ENCODE measurements around the gene IGHMBP2.

DNA sequence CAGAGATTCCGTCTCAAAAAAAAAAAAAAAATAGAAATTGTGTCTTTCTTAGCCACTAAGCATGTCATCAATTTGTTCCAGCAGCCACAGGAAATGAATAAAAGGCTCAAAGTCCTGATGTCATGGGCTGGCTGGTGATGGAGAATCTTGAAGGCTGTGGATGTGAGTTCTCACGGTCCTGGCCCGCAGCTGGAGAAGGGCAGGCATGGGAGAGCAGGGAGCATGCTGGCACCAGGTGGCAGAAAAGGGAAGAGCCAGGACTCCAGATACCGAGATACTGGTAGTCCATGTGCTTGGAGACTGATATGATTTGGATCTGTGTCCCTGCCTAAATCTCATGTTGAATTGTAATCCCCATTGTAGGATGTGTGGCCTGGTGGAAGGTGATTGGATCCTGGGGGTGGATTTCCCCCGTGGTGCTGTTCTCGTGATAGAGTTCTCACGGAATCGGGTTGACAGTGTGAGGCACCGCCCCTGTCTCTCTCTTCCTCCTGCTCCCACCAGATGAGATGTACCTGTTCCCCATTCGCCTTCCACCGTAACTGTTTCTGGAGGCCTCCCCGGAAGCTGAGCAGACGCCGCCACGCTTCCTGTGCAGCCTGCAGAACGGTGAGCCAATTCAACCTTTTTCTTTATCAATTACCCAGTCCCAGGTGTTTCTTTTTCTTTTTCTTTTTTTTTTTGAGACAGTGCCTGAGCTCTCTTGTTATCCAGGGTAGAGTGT is 59.0 kb downstream of the IGHMBP2 start:
- TF ChIP-seq, protein P1, sequence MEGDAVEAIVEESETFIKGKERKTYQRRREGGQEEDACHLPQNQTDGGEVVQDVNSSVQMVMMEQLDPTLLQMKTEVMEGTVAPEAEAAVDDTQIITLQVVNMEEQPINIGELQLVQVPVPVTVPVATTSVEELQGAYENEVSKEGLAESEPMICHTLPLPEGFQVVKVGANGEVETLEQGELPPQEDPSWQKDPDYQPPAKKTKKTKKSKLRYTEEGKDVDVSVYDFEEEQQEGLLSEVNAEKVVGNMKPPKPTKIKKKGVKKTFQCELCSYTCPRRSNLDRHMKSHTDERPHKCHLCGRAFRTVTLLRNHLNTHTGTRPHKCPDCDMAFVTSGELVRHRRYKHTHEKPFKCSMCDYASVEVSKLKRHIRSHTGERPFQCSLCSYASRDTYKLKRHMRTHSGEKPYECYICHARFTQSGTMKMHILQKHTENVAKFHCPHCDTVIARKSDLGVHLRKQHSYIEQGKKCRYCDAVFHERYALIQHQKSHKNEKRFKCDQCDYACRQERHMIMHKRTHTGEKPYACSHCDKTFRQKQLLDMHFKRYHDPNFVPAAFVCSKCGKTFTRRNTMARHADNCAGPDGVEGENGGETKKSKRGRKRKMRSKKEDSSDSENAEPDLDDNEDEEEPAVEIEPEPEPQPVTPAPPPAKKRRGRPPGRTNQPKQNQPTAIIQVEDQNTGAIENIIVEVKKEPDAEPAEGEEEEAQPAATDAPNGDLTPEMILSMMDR (IDR thresholded peaks at IDR 0.05): no peak
- TF ChIP-seq POLR2A (IDR thresholded peaks at IDR 0.05) (no peak), EP300 (IDR thresholded peaks at IDR 0.05; ENCODE audit: low read depth) (no peak), POLR2AphosphoS5 (IDR thresholded peaks at IDR 0.05) (no peak)
